AG04449 (cell line): ENCODE measurements around the gene GRK2.
A peak's percentile ranks its signal among the peaks of the same experiment; 100 is the strongest.

Experiments
- CTCF ChIA-PET: fragments of 350-600 bp; formaldehyde crosslinking; extraction: SDS; loops from one replicate; lab custom pipeline; 2021; ENCODE audit warnings: antibody characterized with exemption; lab: Yijun Ruan, JAX
- POLR2A ChIA-PET: fragments of 400-600, 350-600 bp; formaldehyde crosslinking; extraction: SDS; loops from one replicate; lab custom pipeline; 2020; ENCODE audit warnings: antibody characterized with exemption, inconsistent platforms; lab: Yijun Ruan, JAX
- DNase-seq: peaks from one replicate; pipeline ENCODE4 v3.0.0-alpha.2; 2010; ENCODE audit warnings: low read depth, low spot score
- H3K4me3 ChIP-seq: 2 replicates; pipeline ENCODE4 v1.5.1; 2011; ENCODE audit warnings: low read depth, mild to moderate bottlenecking, control low read depth, low read length
- CTCF ChIP-seq: IDR thresholded peaks from one replicate; pipeline ENCODE4 v1.5.1; 2011; ENCODE audit warnings: mild to moderate bottlenecking, moderate library complexity, low read length, control low read depth, inconsistent platforms; ENCODE audit not compliant: insufficient read depth; ENCODE audit errors: missing control alignments

The GRK2 gene

DNA sequence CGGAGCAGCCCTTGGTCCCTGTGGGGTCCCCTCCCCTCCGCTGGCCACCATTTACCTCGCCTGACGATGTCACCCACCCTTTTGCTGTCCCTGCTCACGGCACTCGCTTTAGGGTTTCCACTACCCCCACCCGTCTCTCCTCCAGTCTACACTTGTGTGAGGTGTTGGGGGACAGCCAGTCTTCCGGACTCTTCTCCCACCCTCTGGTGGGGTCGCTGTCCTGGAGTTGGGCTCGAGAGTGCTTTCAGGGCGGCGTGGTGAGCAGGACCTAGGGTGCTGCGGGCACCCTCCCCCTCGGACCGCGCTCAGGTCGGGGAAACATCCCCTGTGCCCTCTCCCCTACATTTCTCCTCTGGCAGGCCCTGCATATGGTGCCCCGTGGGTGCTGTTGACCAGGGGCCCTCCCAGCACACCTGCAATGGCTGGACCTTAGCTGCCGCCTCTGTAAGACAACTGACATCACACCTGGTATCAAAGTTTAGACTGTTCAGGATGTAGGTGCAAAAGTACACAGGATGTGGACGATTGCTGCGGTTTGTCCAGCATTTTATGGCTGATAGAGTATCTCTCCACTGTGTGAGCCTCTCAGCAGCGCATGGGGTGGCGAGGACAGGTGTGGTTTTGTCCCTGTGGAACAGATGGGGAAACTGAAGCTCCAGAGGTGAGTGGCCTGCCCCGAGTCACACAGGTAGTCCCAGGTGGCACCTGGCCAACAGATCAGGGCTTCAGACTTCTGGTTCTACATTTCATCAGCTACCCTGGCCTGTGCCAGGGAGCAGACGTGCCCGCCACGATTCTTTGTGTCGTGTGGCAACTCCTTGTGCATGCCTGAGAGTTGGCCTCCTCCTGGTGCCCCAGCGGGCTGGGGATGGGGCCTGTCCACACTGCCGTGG is 1.2 kb downstream of the GRK2 start:
- TF ChIP-seq CTCF, result no peak
- DNase-seq, result no peak
- H3K4me3 ChIP-seq, result peak overlapping the region; percentile 80
- CTCF ChIA-PET, result interaction anchor here (0.6 to 11.9 kb wide), 26 partner anchors 9 to 213 kb away, joined by 3 to 295 read pairs (median 4); partner anchors contain the start of genes ANKRD13D and SSH3
- POLR2A ChIA-PET, result no interaction called here

GRCh38 chr11:67268081-67268961 is 2.0 kb downstream of the GRK2 start:
- POLR2A ChIA-PET, result no interaction called here
- DNase-seq, result no peak
- CTCF ChIA-PET, result interaction anchor here (0.6 to 11.9 kb wide), 10 partner anchors 9 to 119 kb away, joined by 3 to 295 read pairs (median 6); partner anchors contain the start of gene SSH3
- H3K4me3 ChIP-seq, result peak overlapping the region; percentile 80
- TF ChIP-seq CTCF, result no peak

GRCh38 chr11:67268962-67269268 is 2.6 kb downstream of the GRK2 start:
- CTCF ChIA-PET, result interaction anchor here (0.6 to 11.9 kb wide), 5 partner anchors 14 to 186 kb away, joined by 3 to 295 read pairs (median 8); no protein-coding TSS in a partner anchor
- TF ChIP-seq CTCF, result no peak
- H3K4me3 ChIP-seq, result no peak overlapping the region; the same call in 1 of the 2 replicates
- no peak for DNase-seq
- POLR2A ChIA-PET, result no interaction called here

DNA sequence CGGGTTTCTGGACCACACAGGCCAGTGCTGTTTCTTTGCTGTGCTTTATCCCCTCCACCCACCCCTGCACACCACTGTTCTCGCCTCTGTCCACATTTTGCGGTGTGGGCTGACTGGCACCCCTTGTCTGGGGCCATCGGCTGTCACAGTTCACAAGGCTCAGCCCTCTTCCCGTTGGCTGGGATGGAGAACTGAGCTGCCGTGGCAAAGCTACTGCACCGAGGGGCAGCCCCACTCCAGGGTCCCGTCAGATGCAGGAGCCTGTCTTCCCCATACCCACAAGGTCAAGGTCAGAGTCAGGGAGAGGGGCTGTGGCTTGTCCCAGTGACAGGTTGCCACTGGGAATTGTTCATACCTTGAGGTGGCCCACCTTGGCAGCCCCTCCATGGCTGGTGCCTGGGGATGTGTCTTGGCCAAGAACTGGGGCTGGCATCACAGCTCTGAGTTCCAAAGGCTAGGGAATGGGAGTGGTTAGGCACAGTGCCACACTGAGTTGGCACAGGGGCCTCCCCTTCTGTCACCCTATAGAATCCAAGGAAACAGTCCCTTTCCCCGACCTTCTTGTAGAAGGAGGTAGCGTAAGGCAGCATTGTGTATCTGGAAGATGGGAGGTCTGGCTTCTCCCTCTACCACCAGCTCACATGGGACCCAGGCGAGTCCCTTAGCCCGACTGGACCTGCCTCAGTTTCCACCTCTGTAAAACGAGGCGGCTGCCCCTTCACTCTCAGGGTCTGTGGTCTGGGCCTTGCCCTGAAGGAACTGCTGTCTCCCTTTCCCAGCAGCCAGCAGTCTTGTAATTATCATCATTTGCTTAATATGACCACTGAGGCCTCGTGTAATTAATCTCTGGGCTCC is 3.4 kb downstream of the GRK2 start:
- ChIA-PET POLR2A (no interaction called here), CTCF (interaction anchor here (0.6 to 11.9 kb wide), 9 partner anchors 7 to 187 kb away, joined by 3 to 295 read pairs (median 4); no protein-coding TSS in a partner anchor)
- DNase-seq, result no peak
- H3K4me3 ChIP-seq, result peak overlapping the region; percentile 20
- TF ChIP-seq CTCF, result no peak

GRCh38 chr11:67270256-67271204 is 4.3 kb downstream of the GRK2 start:
- no peak for TF ChIP-seq CTCF
- DNase-seq, result no peak
- ChIA-PET POLR2A (no interaction called here), CTCF (interaction anchor here (0.8 to 11.9 kb wide), 8 partner anchors 8 to 113 kb away, joined by 3 to 295 read pairs (median 6); no protein-coding TSS in a partner anchor)
- peak overlapping the region; percentile 20 for H3K4me3 ChIP-seq
